ENCODE data around the gene OCRL.

DNA sequence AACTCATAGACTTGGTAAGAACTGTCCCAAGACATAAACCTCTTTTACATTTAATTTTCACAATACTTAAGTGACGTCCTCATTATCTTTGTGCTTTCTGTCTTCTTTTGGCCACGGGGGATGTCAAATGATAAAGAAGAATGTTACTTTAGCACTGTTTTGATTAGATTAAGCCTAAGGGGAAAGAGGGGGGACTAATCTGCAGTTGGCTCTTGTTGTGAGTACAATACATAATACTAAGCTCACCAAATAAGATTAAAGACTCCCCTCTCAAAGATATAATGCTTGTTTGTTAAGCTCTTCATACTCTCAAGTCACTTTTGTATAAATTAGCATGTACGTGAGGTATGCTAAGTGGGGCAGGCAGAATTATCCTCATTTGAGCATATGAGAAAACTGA lies 36.5 kb downstream of the OCRL start:
- TF ChIP-seq, protein P1, sequence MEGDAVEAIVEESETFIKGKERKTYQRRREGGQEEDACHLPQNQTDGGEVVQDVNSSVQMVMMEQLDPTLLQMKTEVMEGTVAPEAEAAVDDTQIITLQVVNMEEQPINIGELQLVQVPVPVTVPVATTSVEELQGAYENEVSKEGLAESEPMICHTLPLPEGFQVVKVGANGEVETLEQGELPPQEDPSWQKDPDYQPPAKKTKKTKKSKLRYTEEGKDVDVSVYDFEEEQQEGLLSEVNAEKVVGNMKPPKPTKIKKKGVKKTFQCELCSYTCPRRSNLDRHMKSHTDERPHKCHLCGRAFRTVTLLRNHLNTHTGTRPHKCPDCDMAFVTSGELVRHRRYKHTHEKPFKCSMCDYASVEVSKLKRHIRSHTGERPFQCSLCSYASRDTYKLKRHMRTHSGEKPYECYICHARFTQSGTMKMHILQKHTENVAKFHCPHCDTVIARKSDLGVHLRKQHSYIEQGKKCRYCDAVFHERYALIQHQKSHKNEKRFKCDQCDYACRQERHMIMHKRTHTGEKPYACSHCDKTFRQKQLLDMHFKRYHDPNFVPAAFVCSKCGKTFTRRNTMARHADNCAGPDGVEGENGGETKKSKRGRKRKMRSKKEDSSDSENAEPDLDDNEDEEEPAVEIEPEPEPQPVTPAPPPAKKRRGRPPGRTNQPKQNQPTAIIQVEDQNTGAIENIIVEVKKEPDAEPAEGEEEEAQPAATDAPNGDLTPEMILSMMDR (IDR thresholded peaks at IDR 0.05; ENCODE audit: low read depth, low read length, poor library complexity, severe bottlenecking): no peak
- no peak for TF ChIP-seq EZH2phosphoT487 (IDR thresholded peaks at IDR 0.05; ENCODE audit: borderline replicate concordance, low read length)

Data from DOHH2 (cell line).